Measurements from ENCODE around the gene KRTAP10-7.
"Not testable (repeated sequence)": the region's sequence is repeated elsewhere in the genome, so short reads cannot be mapped to it uniquely, and the experiment has no call there.

KRTAP10-7 gene, protein sequence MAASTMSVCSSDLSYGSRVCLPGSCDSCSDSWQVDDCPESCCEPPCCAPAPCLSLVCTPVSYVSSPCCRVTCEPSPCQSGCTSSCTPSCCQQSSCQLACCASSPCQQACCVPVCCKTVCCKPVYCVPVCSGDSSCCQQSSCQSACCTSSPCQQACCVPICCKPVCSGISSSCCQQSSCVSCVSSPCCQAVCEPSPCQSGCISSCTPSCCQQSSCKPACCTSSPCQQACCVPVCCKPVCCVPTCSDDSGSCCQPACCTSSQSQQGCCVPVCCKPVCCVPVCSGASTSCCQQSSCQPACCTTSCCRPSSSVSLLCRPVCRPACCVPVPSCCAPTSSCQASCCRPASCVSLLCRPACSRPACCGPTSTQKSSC

GRCh38 chr21:44600118-44600978, at the start of gene KRTAP10-7:
Gene KRTAP10-7, plus strand, starts transcription at chr21:44600597. Its CDS starts 25 bp downstream, at chr21:44600622.
- DNase-seq: not testable (repeated sequence)

GRCh38 chr21:44550807-44551206, 49.6 kb upstream of the KRTAP10-7 start:
- DNase-seq: peak; percentile 19

GRCh38 chr21:44551340-44551961, 48.9 kb upstream of the KRTAP10-7 start, which contains the start of gene KRTAP10-2:
Gene KRTAP10-2, minus strand, starts transcription at chr21:44551505. Its CDS starts 47 bp downstream, at chr21:44551458.
- peak; percentile 17 for DNase-seq

DNA sequence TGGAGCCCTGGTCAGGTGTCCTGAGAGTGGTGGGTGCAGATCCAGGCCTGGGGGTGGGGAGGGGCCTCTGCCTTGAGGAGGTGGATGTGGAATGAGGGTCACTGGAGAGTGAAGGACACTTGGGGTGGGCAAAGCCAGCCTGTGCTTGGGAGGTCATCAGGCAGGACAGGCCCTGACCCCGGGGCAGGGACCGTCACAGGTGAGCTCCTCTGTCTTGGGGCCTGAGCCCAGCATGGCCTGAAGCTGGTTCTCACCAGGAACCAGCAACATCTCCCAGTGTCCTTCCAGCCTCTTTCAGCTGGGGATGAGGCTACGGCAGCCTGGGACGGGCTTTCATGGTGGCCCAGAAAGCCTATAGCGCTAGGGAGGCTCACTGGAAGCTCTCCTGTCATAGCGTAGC, 48.3 kb upstream of the KRTAP10-7 start:
- peak; percentile 7 for DNase-seq

GRCh38 chr21:44552681-44553080, 47.7 kb upstream of the KRTAP10-7 start:
- DNase-seq: no peak

DNA sequence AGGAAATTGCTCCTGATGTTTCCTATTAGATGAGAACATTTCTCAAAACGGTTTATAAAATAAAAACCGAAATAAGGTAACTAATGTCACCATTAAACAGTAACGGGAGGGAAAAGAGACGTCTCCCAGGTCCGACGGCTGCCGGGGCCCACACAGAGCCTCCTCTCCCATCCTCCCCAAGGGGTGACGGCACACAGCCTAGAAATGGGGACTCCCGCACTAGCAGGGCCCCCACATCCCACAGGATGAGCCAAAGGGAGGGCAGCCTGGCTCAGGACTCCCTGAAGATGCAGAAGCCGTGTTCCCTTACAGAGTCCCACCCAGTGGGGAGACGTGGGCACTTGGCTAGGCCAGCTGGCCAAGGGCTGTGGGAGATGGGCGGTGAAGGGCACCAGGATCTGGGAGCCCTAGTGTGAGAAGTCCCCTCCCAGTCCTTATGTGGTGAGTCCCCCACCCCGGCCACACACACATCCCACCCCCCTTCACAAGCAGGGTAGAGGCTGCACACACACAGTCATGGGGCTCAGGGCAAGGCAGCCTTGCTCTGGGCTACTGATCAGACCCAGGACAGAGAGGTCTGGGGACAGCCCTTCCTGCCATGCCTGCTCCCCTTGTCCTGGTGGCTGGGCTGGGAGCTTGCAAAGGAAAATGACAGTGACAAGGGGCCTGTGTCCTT, 45.1 kb upstream of the KRTAP10-7 start:
- peak; percentile 9 for DNase-seq

DNA sequence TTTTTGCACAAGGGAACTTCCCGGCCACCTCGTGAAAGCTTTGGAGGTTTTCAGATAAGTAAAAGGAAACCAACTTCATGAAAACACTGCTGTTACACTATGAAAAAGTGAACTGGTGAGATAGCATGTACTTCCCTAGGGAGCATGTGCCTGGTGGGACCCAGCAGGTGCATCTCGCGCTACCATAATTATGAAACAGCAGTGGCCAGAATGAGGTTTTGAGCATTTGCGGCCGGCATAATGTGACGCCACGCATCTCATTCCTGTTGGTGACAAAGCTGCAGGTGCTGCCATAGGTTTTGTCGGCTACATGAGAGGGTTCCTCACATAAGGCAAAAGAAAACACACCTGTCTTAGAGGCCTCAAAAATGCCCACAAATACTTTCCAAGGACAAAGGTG, 43.5 kb upstream of the KRTAP10-7 start:
- DNase-seq: peak; percentile 12

GRCh38 chr21:44557491-44558328, 42.7 kb upstream of the KRTAP10-7 start:
- peak; percentile 8 for DNase-seq

- DNase-seq: not testable (repeated sequence)
Measured at GRCh38 chr21:44558329-44558675, 42.1 kb upstream of the KRTAP10-7 start.

DNA sequence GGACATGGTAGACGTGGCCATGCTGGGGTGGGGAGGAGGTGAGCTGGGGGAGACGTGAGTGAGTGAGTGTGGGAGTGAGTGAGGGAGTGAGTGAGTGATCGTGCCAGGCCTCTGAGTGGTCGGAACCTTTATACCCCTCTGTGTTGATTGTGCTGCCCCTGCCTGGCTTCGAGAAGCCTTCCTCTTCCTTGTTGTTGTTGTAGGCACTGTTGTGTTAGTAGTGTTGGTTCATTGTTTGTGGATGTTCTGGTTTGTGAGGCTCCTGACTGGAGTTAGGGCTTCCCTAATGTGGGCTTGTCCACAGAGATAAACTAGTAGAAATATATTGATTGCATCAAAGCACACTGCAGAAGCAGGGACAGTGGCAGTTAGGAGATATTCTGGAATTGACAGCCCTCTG, 41.7 kb upstream of the KRTAP10-7 start, which contains the start of gene KRTAP10-3:
Gene KRTAP10-3 (minus strand): TSS at position 101 of the 400 bp plus-strand sequence. CDS start 80 bp downstream, at position 21.
- DNase-seq: peak; percentile 10

GRCh38 chr21:44564099-44564498, 36.3 kb upstream of the KRTAP10-7 start:
- no peak for DNase-seq

GRCh38 chr21:44564886-44565598, 35.4 kb upstream of the KRTAP10-7 start:
- DNase-seq: no peak

GRCh38 chr21:44566403-44566802, 34.0 kb upstream of the KRTAP10-7 start:
- DNase-seq: no peak

- DNase-seq: peak; percentile 13
Measured at GRCh38 chr21:44567481-44568171, 32.8 kb upstream of the KRTAP10-7 start.

GRCh38 chr21:44568261-44568660, 32.1 kb upstream of the KRTAP10-7 start:
- DNase-seq: peak; percentile 14

- DNase-seq: no peak
Measured at GRCh38 chr21:44568667-44569556, 31.5 kb upstream of the KRTAP10-7 start.

DNA sequence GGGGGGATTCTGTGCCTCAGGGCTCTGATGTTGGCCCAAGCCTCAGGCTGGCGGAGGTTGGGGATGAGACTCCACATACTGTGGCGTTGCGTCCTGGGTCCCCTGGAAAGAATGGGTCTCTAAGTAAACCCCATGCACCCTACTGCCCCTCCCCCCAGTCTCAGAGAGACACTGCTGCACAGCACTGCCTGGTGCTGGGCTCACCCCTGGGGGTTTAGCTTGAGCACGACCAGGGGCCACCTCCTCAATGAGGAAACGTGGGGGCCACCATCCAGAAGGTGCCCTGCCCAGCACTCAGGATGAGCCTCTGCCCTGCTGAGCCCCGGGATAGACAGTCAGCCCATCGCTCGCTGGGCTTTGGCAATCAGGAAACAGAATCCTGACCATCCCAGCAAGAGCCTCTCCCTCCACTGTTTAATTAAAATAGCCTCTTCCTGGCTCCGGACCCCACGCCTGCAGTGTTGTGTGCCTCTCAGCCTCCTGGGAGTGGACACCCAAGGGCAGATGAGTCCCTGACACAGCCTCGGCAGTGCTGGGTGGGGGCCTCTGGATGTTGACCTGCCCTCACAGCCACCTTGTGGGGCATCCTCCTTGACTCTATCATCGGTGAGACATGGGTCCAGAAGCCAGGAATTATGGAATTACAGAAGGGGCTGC, 30.4 kb upstream of the KRTAP10-7 start:
- DNase-seq: peak; percentile 7

DNA sequence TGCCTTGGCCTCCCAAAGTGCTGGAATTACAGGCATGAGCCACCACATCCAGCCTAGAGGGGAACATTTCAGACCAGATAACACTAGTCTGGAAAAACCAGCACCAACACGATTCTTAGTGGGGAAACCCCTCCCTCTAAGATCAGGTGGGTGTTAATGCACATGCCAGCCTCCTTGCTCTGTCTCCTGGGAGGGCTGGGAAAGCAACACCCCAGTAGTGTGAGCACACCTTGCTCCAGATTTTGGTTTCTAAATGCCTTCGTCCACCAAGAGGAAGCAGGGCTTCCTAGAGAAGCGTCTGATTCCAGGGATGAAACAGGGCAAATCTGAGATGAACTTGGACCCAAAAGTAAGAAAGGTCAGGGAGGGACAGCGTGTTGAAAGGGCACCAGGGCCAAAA, 29.1 kb upstream of the KRTAP10-7 start:
- no peak for DNase-seq

All from stimulated activated CD8-positive, alpha-beta memory T cell treated with anti-CD3 and anti-CD28 coated beads, Interleukin-4, amount 100 ng/mL, for 48 hours (primary cell).